Measurements from ENCODE around the gene HDAC4.

GRCh38 chr2:239235311-239235710 lies 165.5 kb downstream of the HDAC4 start:
- no peak for TF ChIP-seq GATA2 (IDR thresholded peaks at IDR 0.05; ENCODE audit: low read depth, low read length)
- TF ChIP-seq GATA3 (IDR thresholded peaks at IDR 0.05; ENCODE audit: low read depth, low read length): no peak

Data from SH-SY5Y (cell line).